ENCODE data around the gene CYSRT1. TPM values are rescaled to one million over a fixed set of nuclear protein-coding genes. Genes with fewer than 3 reads are reported as not detected.
"Not testable (repeated sequence)": the region's sequence is repeated elsewhere in the genome, so short reads cannot be mapped to it uniquely, and the experiment has no call there.

The CYSRT1 gene
- polyA plus RNA-seq, 1 donor (not counting 4 experiments of a cell fraction or from before 2014, with no cell fraction given) = 0.80 TPM

DNA sequence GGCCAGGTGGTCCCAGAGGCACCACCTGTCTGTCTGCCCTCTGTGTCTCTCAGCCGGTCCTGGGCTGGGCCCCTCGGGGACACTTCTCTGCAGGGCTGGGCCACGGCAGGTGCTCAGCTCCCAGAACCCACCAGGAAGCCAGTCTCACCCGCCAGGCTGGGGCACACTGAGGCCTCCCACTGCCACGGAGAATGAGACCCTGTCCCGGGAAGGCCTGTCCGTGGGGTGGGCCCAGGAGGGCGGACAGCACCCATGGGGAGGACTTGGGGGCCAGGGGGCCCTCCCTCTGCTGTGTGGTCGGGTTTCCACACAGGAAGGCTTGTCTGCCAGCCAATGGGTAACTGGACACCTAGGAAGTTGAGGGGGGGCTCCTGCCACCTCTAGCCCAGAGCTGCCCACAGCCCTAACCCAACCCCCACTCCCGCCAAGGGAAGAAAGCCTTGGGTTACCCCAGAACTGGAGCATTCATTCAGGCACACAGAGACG lies 12.0 kb downstream of the CYSRT1 start:
- DNase-seq (ENCODE audit: low read depth, low spot score) (no peak), FAIRE-seq (no peak)
- Histone ChIP-seq H3K4me3 (ENCODE audit: control insufficient read depth in 2 of 3, extremely low read depth in 1 of 3, insufficient read depth in 2 of 3, low read depth in 1 of 3, low read length in 3 of 3) (no peak overlapping the region), H3K9me1 (ENCODE audit: control insufficient read depth, extremely low read depth, insufficient read depth, low read length) (no peaks in the 10 kb centered on the region), H3K4me1 (ENCODE audit: control insufficient read depth, extremely low read depth, insufficient read depth, low read length) (no peaks in the 10 kb centered on the region), H3K27me3 (ENCODE audit: control insufficient read depth, extremely low read depth, insufficient read depth, low read length) (peaks cover 12% of the 10 kb centered on the region), H3K36me3 (ENCODE audit: control insufficient read depth in 2 of 2, extremely low read depth in 1 of 2, insufficient read depth in 2 of 2, low read length in 2 of 2) (peaks cover 1 to 8% of the 10 kb centered on the region in 2 experiments), H4K20me1 (ENCODE audit: control insufficient read depth, extremely low read depth, insufficient read depth, low read length) (peaks cover 4% of the 10 kb centered on the region), H3K4me2 (ENCODE audit: control insufficient read depth, extremely low read depth, insufficient read depth, low read depth, low read length) (no peak overlapping the region), H2AFZ (ENCODE audit: control insufficient read depth, low read length) (no peak overlapping the region), H3K79me2 (ENCODE audit: control insufficient read depth, insufficient read depth, low read length) (peaks cover 14% of the 10 kb centered on the region), H3K27ac (ENCODE audit: control insufficient read depth, insufficient read depth, low read length) (no peak overlapping the region), H3K9ac (ENCODE audit: control insufficient read depth, extremely low read depth, insufficient read depth, low read length) (no peak overlapping the region), H3K9me3 (ENCODE audit: control insufficient read depth, low read depth, low read length) (no peaks in the 10 kb centered on the region)
- TF ChIP-seq, protein P1, sequence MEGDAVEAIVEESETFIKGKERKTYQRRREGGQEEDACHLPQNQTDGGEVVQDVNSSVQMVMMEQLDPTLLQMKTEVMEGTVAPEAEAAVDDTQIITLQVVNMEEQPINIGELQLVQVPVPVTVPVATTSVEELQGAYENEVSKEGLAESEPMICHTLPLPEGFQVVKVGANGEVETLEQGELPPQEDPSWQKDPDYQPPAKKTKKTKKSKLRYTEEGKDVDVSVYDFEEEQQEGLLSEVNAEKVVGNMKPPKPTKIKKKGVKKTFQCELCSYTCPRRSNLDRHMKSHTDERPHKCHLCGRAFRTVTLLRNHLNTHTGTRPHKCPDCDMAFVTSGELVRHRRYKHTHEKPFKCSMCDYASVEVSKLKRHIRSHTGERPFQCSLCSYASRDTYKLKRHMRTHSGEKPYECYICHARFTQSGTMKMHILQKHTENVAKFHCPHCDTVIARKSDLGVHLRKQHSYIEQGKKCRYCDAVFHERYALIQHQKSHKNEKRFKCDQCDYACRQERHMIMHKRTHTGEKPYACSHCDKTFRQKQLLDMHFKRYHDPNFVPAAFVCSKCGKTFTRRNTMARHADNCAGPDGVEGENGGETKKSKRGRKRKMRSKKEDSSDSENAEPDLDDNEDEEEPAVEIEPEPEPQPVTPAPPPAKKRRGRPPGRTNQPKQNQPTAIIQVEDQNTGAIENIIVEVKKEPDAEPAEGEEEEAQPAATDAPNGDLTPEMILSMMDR (optimal IDR thresholded peaks at IDR 0.05 in 1 of 3, IDR thresholded peaks at IDR 0.05 in 1 of 3, conservative IDR thresholded peaks at IDR 0.05 in 1 of 3; ENCODE audit: extremely low read depth in 1 of 3, insufficient read depth in 2 of 3, low read length in 3 of 3) = no peak
- no peak for TF ChIP-seq EZH2 (IDR thresholded peaks at IDR 0.05; ENCODE audit: low read length)
- dilution Hi-C loops (cut with MboI; ENCODE audit: extremely low pct_ligation_motif_present, low sequenced_read_pairs) = no loop called here

DNA sequence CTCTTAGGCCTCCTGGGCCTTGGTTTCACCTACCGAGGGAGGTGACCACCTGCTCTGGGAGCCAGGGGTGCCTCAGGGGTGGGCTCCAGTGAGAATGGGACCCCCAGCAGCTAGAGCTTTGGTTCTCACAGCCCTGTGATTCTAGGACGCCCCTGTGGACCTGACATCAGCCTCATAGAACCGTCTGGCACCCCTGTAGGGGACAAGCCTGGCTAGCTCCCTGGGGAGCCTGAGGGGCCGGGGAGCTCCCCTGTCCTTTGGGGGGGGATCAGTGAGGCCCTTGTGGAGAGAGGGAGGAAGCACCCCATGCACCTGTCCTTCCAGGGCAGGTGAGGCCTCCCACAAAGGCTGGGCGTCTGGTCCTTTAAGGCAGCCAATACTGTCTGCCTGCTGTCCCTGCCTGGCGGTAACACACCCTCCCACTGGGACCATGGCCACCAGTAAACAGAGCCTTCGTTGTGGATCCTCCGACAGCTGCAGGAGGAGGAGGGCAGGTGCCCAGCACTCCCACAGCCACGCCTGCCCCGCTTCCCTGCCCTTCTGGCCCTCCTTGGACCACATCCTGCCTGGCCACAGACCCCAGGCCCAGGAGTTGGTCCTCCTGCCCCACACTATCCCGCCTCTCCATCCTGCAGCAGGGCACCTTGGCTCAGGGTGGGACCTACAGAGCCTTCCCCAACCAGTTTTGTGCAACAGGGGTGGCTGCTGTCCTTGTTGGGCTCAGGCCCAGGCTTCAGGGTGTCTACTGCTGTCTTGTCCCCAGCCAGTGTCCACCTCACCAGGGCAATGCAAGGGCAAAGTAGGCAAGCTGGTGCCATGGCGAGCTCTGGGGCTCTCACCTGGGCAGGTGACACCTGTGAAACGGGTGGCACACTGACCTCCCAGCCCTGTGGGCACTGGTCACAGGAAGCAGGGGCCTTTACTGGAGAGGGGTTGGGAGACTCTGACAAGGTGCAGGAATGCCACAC lies 13.1 kb downstream of the CYSRT1 start:
- dilution Hi-C loops (cut with MboI; ENCODE audit: extremely low pct_ligation_motif_present, low sequenced_read_pairs) = no loop called here
- Histone ChIP-seq H3K4me3 (ENCODE audit: control insufficient read depth in 2 of 3, extremely low read depth in 1 of 3, insufficient read depth in 2 of 3, low read depth in 1 of 3, low read length in 3 of 3) (no peak overlapping the region), H3K4me2 (ENCODE audit: control insufficient read depth, extremely low read depth, insufficient read depth, low read depth, low read length) (no peak overlapping the region), H3K79me2 (ENCODE audit: control insufficient read depth, insufficient read depth, low read length) (peaks cover 24% of the 10 kb centered on the region), H4K20me1 (ENCODE audit: control insufficient read depth, extremely low read depth, insufficient read depth, low read length) (peaks cover 15% of the 10 kb centered on the region), H3K27me3 (ENCODE audit: control insufficient read depth, extremely low read depth, insufficient read depth, low read length) (peaks cover 9% of the 10 kb centered on the region), H3K36me3 (ENCODE audit: control insufficient read depth in 2 of 2, extremely low read depth in 1 of 2, insufficient read depth in 2 of 2, low read length in 2 of 2) (peaks cover 8 to 15% of the 10 kb centered on the region in 2 experiments), H3K9me3 (ENCODE audit: control insufficient read depth, low read depth, low read length) (no peaks in the 10 kb centered on the region), H3K27ac (ENCODE audit: control insufficient read depth, insufficient read depth, low read length) (no peak overlapping the region), H3K9ac (ENCODE audit: control insufficient read depth, extremely low read depth, insufficient read depth, low read length) (no peak overlapping the region), H3K4me1 (ENCODE audit: control insufficient read depth, extremely low read depth, insufficient read depth, low read length) (peaks cover 7% of the 10 kb centered on the region), H2AFZ (ENCODE audit: control insufficient read depth, low read length) (no peak overlapping the region), H3K9me1 (ENCODE audit: control insufficient read depth, extremely low read depth, insufficient read depth, low read length) (no peaks in the 10 kb centered on the region)
- DNase-seq (ENCODE audit: low read depth, low spot score) (no peak), FAIRE-seq (no peak)
- TF ChIP-seq, protein P1 (optimal IDR thresholded peaks at IDR 0.05 in 1 of 3, IDR thresholded peaks at IDR 0.05 in 1 of 3, conservative IDR thresholded peaks at IDR 0.05 in 1 of 3; ENCODE audit: extremely low read depth in 1 of 3, insufficient read depth in 2 of 3, low read length in 3 of 3) = no peak
- no peak for TF ChIP-seq EZH2 (IDR thresholded peaks at IDR 0.05; ENCODE audit: low read length)

DNA sequence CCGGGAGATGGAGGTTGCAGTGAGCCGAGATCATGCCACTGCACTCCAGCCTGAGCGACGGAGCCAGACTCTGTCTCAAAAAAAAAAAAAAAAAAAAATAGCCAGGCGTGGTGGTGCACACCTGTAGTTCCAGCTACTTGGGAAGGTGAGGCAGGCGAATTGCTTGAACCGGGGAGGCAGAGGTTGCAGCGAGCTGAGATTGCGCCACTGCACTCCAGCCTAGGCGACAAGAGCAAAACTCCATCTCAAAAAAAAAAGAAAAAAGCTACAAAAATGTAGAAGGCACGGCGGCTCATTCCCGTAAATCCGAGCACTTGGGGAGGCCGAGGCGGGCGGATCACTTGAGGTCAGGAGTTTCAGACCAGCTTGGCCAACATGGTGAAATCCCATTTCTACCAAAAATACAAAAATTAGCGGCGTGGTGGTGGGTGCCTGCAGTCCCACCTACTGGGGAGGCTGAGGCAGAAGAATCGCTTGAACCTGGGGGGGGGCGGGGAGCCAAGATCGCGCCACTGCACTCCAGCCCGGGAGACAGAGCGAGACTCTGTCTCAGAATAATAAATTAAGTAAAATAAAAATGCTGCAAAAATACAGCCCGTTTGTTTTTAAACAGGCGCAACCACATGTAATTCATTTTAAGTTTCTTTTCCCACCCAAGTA lies 14.7 kb downstream of the CYSRT1 start:
- H3K9me1 ChIP-seq (ENCODE audit: control insufficient read depth, extremely low read depth, insufficient read depth, low read length); FAIRE-seq; H3K27me3 ChIP-seq (ENCODE audit: control insufficient read depth, extremely low read depth, insufficient read depth, low read length); dilution Hi-C loops (cut with MboI; ENCODE audit: extremely low pct_ligation_motif_present, low sequenced_read_pairs); DNase-seq (ENCODE audit: low read depth, low spot score); H3K9me3 ChIP-seq (ENCODE audit: control insufficient read depth, low read depth, low read length); H2AFZ ChIP-seq (ENCODE audit: control insufficient read depth, low read length): not testable (repeated sequence)
- peak overlapping the region; percentile 82 for H3K4me2 ChIP-seq (ENCODE audit: control insufficient read depth, extremely low read depth, insufficient read depth, low read depth, low read length)
- H3K79me2 ChIP-seq (ENCODE audit: control insufficient read depth, insufficient read depth, low read length) = peaks cover 33% of the 10 kb centered on the region
- peak overlapping the region; percentile 90 for H3K27ac ChIP-seq (ENCODE audit: control insufficient read depth, insufficient read depth, low read length)
- peaks cover 28% of the 10 kb centered on the region for H4K20me1 ChIP-seq (ENCODE audit: control insufficient read depth, extremely low read depth, insufficient read depth, low read length)
- H3K36me3 ChIP-seq (ENCODE audit: control insufficient read depth in 2 of 2, extremely low read depth in 1 of 2, insufficient read depth in 2 of 2, low read length in 2 of 2) = peaks cover 11 to 26% of the 10 kb centered on the region in 2 experiments
- peak overlapping the region; percentile 77 to 85 (median 80) for H3K4me3 ChIP-seq (ENCODE audit: control insufficient read depth in 2 of 3, extremely low read depth in 1 of 3, insufficient read depth in 2 of 3, low read depth in 1 of 3, low read length in 3 of 3)
- H3K9ac ChIP-seq (ENCODE audit: control insufficient read depth, extremely low read depth, insufficient read depth, low read length) = peak overlapping the region; percentile 92
- peaks cover 24% of the 10 kb centered on the region for H3K4me1 ChIP-seq (ENCODE audit: control insufficient read depth, extremely low read depth, insufficient read depth, low read length)
